Astrocyte (in vitro differentiated cells and primary cell): ENCODE results near the gene STRBP.

Source experiments
- CTCF ChIP-seq: IDR thresholded peaks from 2 replicates; pipeline ENCODE4 v1.5.1; 2011; ENCODE audit warnings: low read depth, mild to moderate bottlenecking, inconsistent platforms, low read length, moderate library complexity; ENCODE audit not compliant: insufficient read depth
- EZH2 ChIP-seq: IDR thresholded peaks from 2 replicates; pipeline ENCODE4 v1.6.1; 2012; ENCODE audit warnings: mild to moderate bottlenecking, low read length, inconsistent platforms; ENCODE audit not compliant: insufficient read depth

DNA sequence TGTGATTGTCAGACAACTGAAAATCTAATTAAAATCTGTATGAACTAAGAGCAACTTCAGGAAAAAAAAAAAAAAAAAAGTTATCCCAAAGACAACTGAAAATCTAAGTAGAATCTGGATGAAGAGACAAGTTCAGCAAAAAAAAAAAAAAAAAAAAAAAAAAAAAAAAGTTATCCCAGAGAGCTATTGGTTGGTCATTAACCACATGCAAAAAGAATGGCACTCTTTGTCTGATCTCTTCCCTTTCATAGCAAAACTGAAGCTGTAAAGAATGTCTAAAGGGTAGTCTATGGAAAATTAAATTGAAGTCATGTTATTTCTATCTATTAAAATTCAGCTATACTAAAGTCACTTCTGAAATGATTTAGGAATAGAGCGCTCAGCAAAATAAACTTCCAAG, 32.9 kb downstream of the STRBP start:
- TF ChIP-seq CTCF (no peak), EZH2 (no peak)
